Colonic mucosa (tissue), 4 donors: Measurements from ENCODE around the gene MALL. TPM values are rescaled to one million over a fixed set of nuclear protein-coding genes. Genes with fewer than 3 reads are reported as not detected.
"Not testable (repeated sequence)": the region's sequence is repeated elsewhere in the genome, so short reads cannot be mapped to it uniquely, and the experiment has no call there.

Source experiments
- DNase-seq: peaks from one replicate; pipeline ENCODE4 v3.0.0-alpha.2; 2020
- H3K27ac ChIP-seq: fragments of 200-600 bp; one replicate; pipeline ENCODE4 v1.8.0; 2021
- H3K27me3 ChIP-seq: fragments of 200-600 bp; one replicate; pipeline ENCODE4 v1.8.0; 2021
- H3K36me3 ChIP-seq: fragments of 200-600 bp; one replicate; pipeline ENCODE4 v1.8.0; 2021
- H3K4me1 ChIP-seq: fragments of 200-600 bp; one replicate; pipeline ENCODE4 v1.8.0; 2021; ENCODE audit warnings: mild to moderate bottlenecking
- H3K4me3 ChIP-seq: fragments of 200-600 bp; one replicate; pipeline ENCODE4 v1.8.0; 2021
- H3K9ac ChIP-seq, 2 donors: one replicate each; pipeline ENCODE4 v1.7.0; 2013; ENCODE audit warnings: control low read depth in 2 of 2, low read depth in 2 of 2, low read length in 2 of 2
- H3K9me3 ChIP-seq: fragments of 200-600 bp; one replicate; pipeline ENCODE4 v1.8.0; 2021
- intact Hi-C: fragments of 100-400 bp; cut with DNase I; formaldehyde crosslinking; loops from one replicate; pipeline ENCODE4 v1.14.1; 2022
- microRNA-seq: library from miRNA; unstranded; fragments of <30 nt; microRNA quantifications from one replicate; pipeline ENCODE4, GENCODE V29; 2019
- total RNA-seq, 2 donors: library from RNA; stranded (reverse); fragmentation: NEBNext Ultra II Directional in 1 of 2; extraction: Animal tissue kit (Norgen Biotek cat#: 25700) in 1 of 2; gene quantifications; one replicate each; pipeline ENCODE4 v1.2.1, GENCODE V29; 2021
- donor health status: healthy.
- donor health status: DM: no; HTN: no; CAD: no.
- donor health status: DM: no; HTN: no; CAD: no.

The MALL gene
- total RNA-seq, 2 donors from 2014 or later = 213 to 567 TPM

DNA sequence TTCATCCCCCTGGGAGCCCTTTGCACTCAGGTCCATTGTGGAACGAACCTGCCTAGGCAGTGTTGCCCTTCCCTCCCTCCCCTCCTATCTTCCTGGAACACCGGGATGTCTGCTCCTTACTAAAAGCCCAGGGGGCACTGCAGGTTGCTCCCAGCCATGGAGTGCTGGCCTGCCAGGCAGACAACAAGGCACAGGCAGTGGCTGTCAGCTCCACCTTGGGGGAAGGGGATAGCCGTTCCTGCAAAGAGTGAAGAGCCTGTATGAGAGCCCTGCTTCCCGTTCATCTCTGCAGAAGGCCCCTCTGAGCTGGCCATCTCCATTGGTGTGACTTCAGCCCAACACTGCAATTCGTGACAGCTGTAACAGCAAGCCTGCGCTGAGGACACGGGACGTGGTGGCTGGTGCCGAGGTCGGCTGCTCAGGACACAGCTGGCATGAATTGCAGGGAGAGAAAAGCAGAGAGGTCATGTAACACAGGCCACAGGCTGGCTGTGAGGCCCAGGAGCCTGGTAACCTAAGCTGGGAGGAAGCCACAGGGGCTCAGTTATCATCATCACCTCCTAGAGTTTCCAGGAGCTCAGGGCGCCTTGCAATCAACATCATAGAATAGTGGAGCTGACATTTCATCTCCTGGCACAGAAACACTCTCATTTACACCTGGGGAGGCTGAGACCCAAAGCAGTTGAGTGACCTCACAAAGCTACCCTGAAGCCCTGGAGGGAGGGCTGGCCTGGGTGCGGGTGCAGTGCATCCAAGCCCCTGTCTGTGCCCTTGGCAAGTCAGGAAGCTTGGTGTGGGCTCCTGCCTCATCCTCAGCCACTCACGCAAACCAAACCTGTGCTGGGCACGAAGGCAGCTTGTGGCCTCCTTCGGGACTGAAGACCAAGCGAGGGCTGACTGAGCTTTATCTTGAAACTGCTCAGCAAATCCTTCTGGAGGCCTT, 67.1 kb downstream of the MALL start:
- H3K27ac ChIP-seq, DNase-seq, H3K4me3 ChIP-seq, H3K9me3 ChIP-seq, H3K27me3 ChIP-seq, H3K4me1 ChIP-seq, intact Hi-C loops, H3K36me3 ChIP-seq, H3K9ac ChIP-seq: not testable (repeated sequence)

DNA sequence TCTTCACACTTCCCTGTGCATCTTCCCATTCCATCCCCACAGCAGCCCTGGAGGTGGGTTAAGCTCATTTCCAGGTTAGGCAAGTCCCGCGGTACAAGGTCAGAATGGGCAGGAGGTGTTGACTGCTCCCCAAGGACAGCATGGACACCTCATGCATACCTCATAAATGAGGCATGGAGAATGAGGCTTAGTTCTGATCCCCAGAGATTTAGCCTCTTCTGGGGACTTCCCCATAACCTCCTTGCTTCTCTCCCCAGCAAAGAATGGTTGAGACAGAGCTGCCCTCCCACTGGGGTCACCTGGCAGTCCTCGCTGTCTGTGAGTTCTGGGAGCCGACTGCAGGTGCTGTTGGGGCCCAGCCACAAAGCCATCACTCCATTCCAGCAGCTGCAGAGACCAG, 68.4 kb downstream of the MALL start:
- H3K9ac ChIP-seq, H3K27ac ChIP-seq, intact Hi-C loops, H3K27me3 ChIP-seq, DNase-seq, H3K36me3 ChIP-seq, H3K4me3 ChIP-seq, H3K9me3 ChIP-seq, H3K4me1 ChIP-seq: not testable (repeated sequence)

- H3K4me1 ChIP-seq, H3K27me3 ChIP-seq, intact Hi-C loops, H3K36me3 ChIP-seq, DNase-seq, H3K9me3 ChIP-seq, H3K9ac ChIP-seq, H3K4me3 ChIP-seq, H3K27ac ChIP-seq: not testable (repeated sequence)
Measured at GRCh38 chr2:110041941-110042660, 73.5 kb downstream of the MALL start.

GRCh38 chr2:110037336-110037735, 78.3 kb downstream of the MALL start:
- H3K27me3 ChIP-seq, intact Hi-C loops, H3K4me1 ChIP-seq, H3K36me3 ChIP-seq, H3K9me3 ChIP-seq, H3K4me3 ChIP-seq, H3K27ac ChIP-seq, DNase-seq, H3K9ac ChIP-seq: not testable (repeated sequence)

- H3K27me3 ChIP-seq, H3K36me3 ChIP-seq, H3K4me3 ChIP-seq, H3K9me3 ChIP-seq, H3K4me1 ChIP-seq, intact Hi-C loops, DNase-seq, H3K9ac ChIP-seq, H3K27ac ChIP-seq: not testable (repeated sequence)
Measured at GRCh38 chr2:110035384-110035783, 80.2 kb downstream of the MALL start.

DNA sequence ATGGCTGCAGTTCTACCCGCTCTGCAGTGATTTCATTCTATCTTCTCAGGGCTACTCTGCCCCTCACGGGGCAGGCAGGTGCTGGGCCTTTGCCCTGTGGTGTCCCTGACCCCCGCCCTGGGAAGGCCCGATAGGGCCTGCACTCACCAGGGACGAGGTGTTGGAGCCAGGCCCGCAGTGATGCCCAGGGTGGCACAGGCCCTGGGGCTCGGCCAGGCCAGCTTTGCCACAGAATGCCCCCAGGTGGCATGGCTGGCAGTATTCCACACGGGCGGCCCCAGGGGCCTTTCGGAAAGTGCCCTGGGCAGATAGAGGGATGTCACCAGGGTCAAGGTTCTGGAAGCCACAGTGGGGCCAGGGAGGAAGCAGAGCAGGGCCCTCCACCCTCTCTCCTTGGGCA, 80.7 kb downstream of the MALL start:
- H3K4me3 ChIP-seq, H3K4me1 ChIP-seq, H3K9ac ChIP-seq, H3K36me3 ChIP-seq, H3K9me3 ChIP-seq, H3K27ac ChIP-seq, DNase-seq, intact Hi-C loops, H3K27me3 ChIP-seq: not testable (repeated sequence)

Small RNA genes within 50 kb of the gene (microRNA-seq; reads per million reads assigned to microRNA genes)
- gene MIR4267 (not detected), gene MIR4436B1 (not detected)

Other genes with a start within 250 kb of the MALL start
- gene LIMS3, start 217.1 kb downstream of the MALL start, total RNA-seq = 1 to 10 TPM in 1 of 2 donors, under 1 TPM in 1; 0.90 to 1.4 TPM
- under 1 TPM; 0.40 to 0.42 TPM for gene NPHP1, start 89.2 kb upstream of the MALL start, total RNA-seq
- gene MTLN, start 96.7 kb upstream of the MALL start, total RNA-seq = 100 to 1,000 TPM in 1 of 2 donors, 10 to 100 TPM in 1; 46.4 to 110 TPM